ENCODE data around the gene ETAA1. TPM values are rescaled to one million over a fixed set of nuclear protein-coding genes. Genes with fewer than 3 reads are reported as not detected.

The ETAA1 gene
- total and polyA plus RNA-seq, 2 of the 8 experiments (the other 6 are each of a cell fraction or from before 2014, with no cell fraction given), result 5.9 to 27.1 TPM

GRCh38 chr2:67448648-67449047, 51.5 kb downstream of the ETAA1 start:
- H3K4me1 ChIP-seq (replicated peaks in 1 of 4; ENCODE audit: control insufficient read depth in 3 of 4, insufficient read depth in 4 of 4, low read length in 3 of 4), result no peaks in the 10 kb centered on the region
- FAIRE-seq, result no peak

More at GRCh38 chr2:67448648-67449047, 51.5 kb downstream of the ETAA1 start:
- 71% methylated on average over 1 of the region's 1 CpG; no CpG with 5 or more reads in 1 of the 2 experiments for WGBS, 2 experiments (ENCODE audit: extremely low coverage in 1 of 2, insufficient coverage in 1 of 2, insufficient read length in 1 of 2, insufficient replicate concordance in 2 of 2, low coverage in 1 of 2, low lambda C conversion rate in 2 of 2, missing lambda C conversion rate in 1 of 2)
- H2BK120ac ChIP-seq (replicated peaks; ENCODE audit: low read depth, low read length), result no peak overlapping the region
- H3K27ac ChIP-seq (ENCODE audit: low read depth, low read length), result no peak overlapping the region
- H3K4me2 ChIP-seq (ENCODE audit: insufficient read depth in 1 of 2, low read depth in 2 of 2, low read length in 2 of 2), result no peak overlapping the region
- no peak overlapping the region for H4K91ac ChIP-seq (replicated peaks; ENCODE audit: insufficient read length, low read length)
- H3K9ac ChIP-seq (replicated peaks in 1 of 4; ENCODE audit: extremely low read depth in 1 of 4, low read depth in 3 of 4, low read length in 3 of 4), result no peak overlapping the region
- H3K79me2 ChIP-seq (ENCODE audit: control insufficient read depth in 1 of 2, insufficient read depth in 2 of 2, low read length in 2 of 2), result no peaks in the 10 kb centered on the region
- CTCF ChIA-PET (ENCODE audit: partially characterized antibody), result interaction anchor here (0.6 to 1.4 kb wide), 2 partner anchors 31 to 131 kb away, joined by 3 read pairs; no protein-coding TSS in a partner anchor
- no peaks in the 10 kb centered on the region for H3K23me2 ChIP-seq (ENCODE audit: low read depth, low read length)
- H3K14ac ChIP-seq (ENCODE audit: insufficient read length), result no peak overlapping the region
- no peaks in the 10 kb centered on the region for H3K79me1 ChIP-seq (ENCODE audit: low read depth, low read length)
- DNase-seq (ENCODE audit: low read depth in 1 of 2, low spot score in 2 of 2), result no peak
- no peaks in the 10 kb centered on the region for H3K27me3 ChIP-seq (replicated peaks in 1 of 4; ENCODE audit: control insufficient read depth in 3 of 4, extremely low read depth in 1 of 4, insufficient read depth in 3 of 4, low read length in 3 of 4)
- no peak overlapping the region for H4K8ac ChIP-seq (ENCODE audit: extremely low read depth, insufficient read depth, low read length)
- no peak overlapping the region for H2BK15ac ChIP-seq (ENCODE audit: low read length)
- POLR2A ChIA-PET (ENCODE audit: partially characterized antibody), result no interaction called here
- no peak overlapping the region for H3K4ac ChIP-seq (replicated peaks; ENCODE audit: insufficient read length, low read depth, low read length)
- H2BK12ac ChIP-seq (ENCODE audit: low read depth, low read length), result no peak overlapping the region
- no peak overlapping the region for H3K4me3 ChIP-seq (ENCODE audit: extremely low read depth in 1 of 4, insufficient read depth in 2 of 4, low read depth in 3 of 4, low read length in 4 of 4)
- H2BK5ac ChIP-seq (ENCODE audit: low read depth, low read length), result no peak overlapping the region
- no peak overlapping the region for H3K23ac ChIP-seq (ENCODE audit: insufficient read length)
- no peak overlapping the region for H3K56ac ChIP-seq (replicated peaks; ENCODE audit: insufficient read length, low read depth, low read length)
- H3K18ac ChIP-seq (ENCODE audit: extremely low read depth, low read length), result no peak overlapping the region
- no peaks in the 10 kb centered on the region for H3K9me3 ChIP-seq (ENCODE audit: insufficient read depth in 2 of 2, low read depth in 1 of 2, low read length in 1 of 2)
- no peaks in the 10 kb centered on the region for H4K20me1 ChIP-seq (replicated peaks in 1 of 2; ENCODE audit: control insufficient read depth in 1 of 2, insufficient read depth in 2 of 2, low read length in 2 of 2)
- TF ChIP-seq BRCA1 (IDR thresholded peaks at IDR 0.05; ENCODE audit: low read depth, low read length) (no peak), NANOG (IDR thresholded peaks at IDR 0.05; ENCODE audit: insufficient read depth, low read depth, low read length, poor library complexity, severe bottlenecking) (no peak), HDAC2 (IDR thresholded peaks at IDR 0.05; ENCODE audit: borderline replicate concordance in 1 of 2, low read depth in 2 of 2, low read length in 2 of 2) (no peak), CHD1 (IDR thresholded peaks at IDR 0.05; ENCODE audit: low read depth, low read length) (no peak), CREB1 (IDR thresholded peaks at IDR 0.05) (no peak), CBX8 (IDR thresholded peaks at IDR 0.05; ENCODE audit: borderline replicate concordance, low read depth, low read length) (no peak), SRF (IDR thresholded peaks at IDR 0.05; ENCODE audit: low read depth, low read length) (no peak), GTF2F1 (IDR thresholded peaks at IDR 0.05; ENCODE audit: borderline replicate concordance, low read depth, low read length) (no peak), BCL11A (IDR thresholded peaks at IDR 0.05; ENCODE audit: low read depth in 2 of 2, low read length in 2 of 2) (no peak), SIRT6 (IDR thresholded peaks at IDR 0.05; ENCODE audit: low read length) (no peak), HDAC6 (IDR thresholded peaks at IDR 0.05; ENCODE audit: low read depth, low read length) (no peak), MAFK (IDR thresholded peaks at IDR 0.05; ENCODE audit: low read depth, low read length) (no peak), TAF7 (optimal IDR thresholded peaks at IDR 0.05; ENCODE audit: borderline replicate concordance, low read depth, low read length) (no peak), SUZ12 (IDR thresholded peaks at IDR 0.05; ENCODE audit: low read length) (no peak), KDM4A (IDR thresholded peaks at IDR 0.05; ENCODE audit: low read depth, low read length, severe bottlenecking) (no peak), SP4 (IDR thresholded peaks at IDR 0.05; ENCODE audit: low read length) (no peak)
- no peak overlapping the region for H2BK20ac ChIP-seq (ENCODE audit: low read length)
- no peak overlapping the region for H2AFZ ChIP-seq (ENCODE audit: low read length)
- H3K36me3 ChIP-seq (ENCODE audit: control insufficient read depth in 2 of 4, insufficient read depth in 4 of 4, low read length in 3 of 4), result no peaks in the 10 kb centered on the region
- no peak overlapping the region for H4K5ac ChIP-seq (ENCODE audit: insufficient read length, low read depth, low read length)
- no peak overlapping the region for H2AK5ac ChIP-seq (ENCODE audit: low read depth, low read length)

All from H1 (cell line).